ENCODE measurements around the gene C2orf49. TPM values are rescaled to one million over a fixed set of nuclear protein-coding genes. Genes with fewer than 3 reads are reported as not detected.

The C2orf49 gene
- total and polyA plus RNA-seq, 2 donors (not counting 3 experiments of a cell fraction or from before 2014, with no cell fraction given): 4.6 to 15.0 TPM

GRCh38 chr2:105294046-105294445, 43.3 kb upstream of the C2orf49 start:
- no peak for TF ChIP-seq MAX (IDR thresholded peaks at IDR 0.05; ENCODE audit: insufficient read depth, insufficient read length)
- no peak for TF ChIP-seq EZH2 (IDR thresholded peaks at IDR 0.05; ENCODE audit: borderline replicate concordance, low read depth, low read length, severe bottlenecking)
- TF ChIP-seq JUN (IDR thresholded peaks at IDR 0.05; ENCODE audit: borderline replicate concordance, insufficient read depth, insufficient read length, low read depth): no peak
- no peak for TF ChIP-seq MYC (IDR thresholded peaks at IDR 0.05; ENCODE audit: low read depth, low read length)
- no peak for TF ChIP-seq FOS (IDR thresholded peaks at IDR 0.05; ENCODE audit: borderline replicate concordance, insufficient read depth, low read length)
- no peak for TF ChIP-seq POLR2A (IDR thresholded peaks at IDR 0.05; ENCODE audit: low read depth, low read length)
- TF ChIP-seq CTCF (IDR thresholded peaks at IDR 0.05; ENCODE audit: extremely low read depth in 1 of 2, insufficient read depth in 1 of 2, low read depth in 1 of 2, low read length in 2 of 2): no peak
- no peak for TF ChIP-seq GATA2 (IDR thresholded peaks at IDR 0.05; ENCODE audit: insufficient read depth, insufficient read length, low read depth, low read length)
- no peak for TF ChIP-seq POLR2AphosphoS5 (IDR thresholded peaks at IDR 0.05; ENCODE audit: insufficient read depth, low read depth, low read length)
- H3K36me3 ChIP-seq (ENCODE audit: control insufficient read depth in 2 of 2, extremely low read depth in 1 of 2, insufficient read depth in 2 of 2, low read length in 2 of 2): peaks cover 10 to 25% of the 10 kb centered on the region in 2 experiments
- no peak overlapping the region for H2AFZ ChIP-seq (ENCODE audit: low read depth, low read length)
- no peak overlapping the region for H3K4me3 ChIP-seq (replicated peaks in 1 of 3; ENCODE audit: insufficient read depth in 1 of 3, low read depth in 1 of 3, low read length in 3 of 3)
- H3K9me1 ChIP-seq (replicated peaks; ENCODE audit: control insufficient read depth, extremely low read depth, insufficient read depth, low read length): no peaks in the 10 kb centered on the region
- FAIRE-seq (no peak), DNase-seq (ENCODE audit: low read depth, low spot score) (no peak)
- no peak overlapping the region for H3K9ac ChIP-seq (replicated peaks; ENCODE audit: extremely low read depth, insufficient read depth, low read length)
- no peaks in the 10 kb centered on the region for H3K9me3 ChIP-seq (replicated peaks; ENCODE audit: control insufficient read depth, insufficient read depth, low read length)
- intact Hi-C loops (cut with micrococcal nuclease): loop anchor here (2.0 kb wide), 2 partner anchors 31 to 49 kb away; no protein-coding TSS in a partner anchor
- no peaks in the 10 kb centered on the region for H4K20me1 ChIP-seq (replicated peaks; ENCODE audit: control insufficient read depth, extremely low read depth, insufficient read depth, low read length)
- dilution Hi-C loops (cut with MboI; ENCODE audit: extremely low pct_ligation_motif_present, low sequenced_read_pairs): no loop called here
- no peaks in the 10 kb centered on the region for H3K27me3 ChIP-seq (ENCODE audit: control insufficient read depth in 2 of 2, insufficient read depth in 2 of 2, low read length in 2 of 2)
- no peak overlapping the region for H3K4me2 ChIP-seq (ENCODE audit: insufficient read depth, low read length)
- no peaks in the 10 kb centered on the region for H3K79me2 ChIP-seq (ENCODE audit: control insufficient read depth, insufficient read depth, low read length)
- ChIA-PET CTCF (interaction anchor here (0.7 to 2.6 kb wide), 11 partner anchors 8 to 179 kb away, joined by 3 to 24 read pairs (median 6); partner anchors contain the start of gene GPR45), POLR2A (no interaction called here)
- H3K27ac ChIP-seq (ENCODE audit: insufficient read depth, low read depth, low read length): no peak overlapping the region
- no peaks in the 10 kb centered on the region for H3K4me1 ChIP-seq (ENCODE audit: control insufficient read depth, extremely low read depth, insufficient read depth, low read length)
- BruUV-seq (replicated peaks): no TSS peak

Measured in endothelial cell of umbilical vein (primary cell).